Measurements from ENCODE around the gene NDST1. TPM values are rescaled to one million over a fixed set of nuclear protein-coding genes. Genes with fewer than 3 reads are reported as not detected.
A peak's percentile ranks its signal among the peaks of the same experiment; 100 is the strongest.

Gene NDST1
- polyA plus RNA-seq, 1 donor (not counting 4 experiments of a cell fraction or from before 2014, with no cell fraction given), result 24.9 TPM

DNA sequence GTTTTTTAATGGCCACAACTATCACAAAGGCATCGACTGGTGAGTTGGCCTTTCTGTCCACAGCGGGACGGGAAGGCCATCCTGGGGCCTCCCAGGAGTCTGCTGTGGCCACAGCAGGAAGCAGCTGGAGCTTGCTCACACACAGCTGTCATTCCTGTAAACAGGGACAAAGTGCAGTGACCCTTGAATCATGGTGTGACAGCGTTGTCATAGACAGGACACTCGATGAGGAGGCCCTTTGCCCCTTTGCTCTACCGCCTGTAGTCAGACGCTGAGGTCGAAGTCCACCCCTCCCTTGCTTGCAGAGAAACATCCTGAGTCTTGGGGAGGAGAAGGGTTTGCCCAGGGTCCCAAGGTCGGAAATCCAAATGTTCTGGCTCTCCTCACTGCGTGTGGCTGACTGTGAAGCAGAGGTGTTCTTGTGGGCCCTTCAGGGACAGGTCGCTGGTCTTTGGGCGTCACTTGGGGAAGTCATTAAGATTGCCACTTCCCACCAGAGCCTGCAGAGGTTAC lies 35.1 kb downstream of the NDST1 start:
- Histone ChIP-seq H3K27me3 (ENCODE audit: control insufficient read depth, extremely low read depth, insufficient read depth, low read length) (no peaks in the 10 kb centered on the region), H3K4me2 (ENCODE audit: control insufficient read depth, extremely low read depth, insufficient read depth, low read depth, low read length) (no peak overlapping the region), H4K20me1 (ENCODE audit: control insufficient read depth, extremely low read depth, insufficient read depth, low read length) (no peaks in the 10 kb centered on the region), H3K79me2 (ENCODE audit: control insufficient read depth, insufficient read depth, low read length) (no peaks in the 10 kb centered on the region), H3K4me3 (ENCODE audit: control insufficient read depth in 2 of 3, extremely low read depth in 1 of 3, insufficient read depth in 2 of 3, low read depth in 1 of 3, low read length in 3 of 3) (no peak overlapping the region), H3K27ac (ENCODE audit: control insufficient read depth, insufficient read depth, low read length) (no peak overlapping the region), H2AFZ (ENCODE audit: control insufficient read depth, low read length) (no peak overlapping the region), H3K9me1 (ENCODE audit: control insufficient read depth, extremely low read depth, insufficient read depth, low read length) (no peaks in the 10 kb centered on the region), H3K9ac (ENCODE audit: control insufficient read depth, extremely low read depth, insufficient read depth, low read length) (no peak overlapping the region), H3K9me3 (ENCODE audit: control insufficient read depth, low read depth, low read length) (no peaks in the 10 kb centered on the region), H3K36me3 (ENCODE audit: control insufficient read depth in 2 of 2, extremely low read depth in 1 of 2, insufficient read depth in 2 of 2, low read length in 2 of 2) (peaks cover 52 to 60% of the 10 kb centered on the region in 2 experiments), H3K4me1 (ENCODE audit: control insufficient read depth, extremely low read depth, insufficient read depth, low read length) (peaks cover 23% of the 10 kb centered on the region)
- TF ChIP-seq CTCF (optimal IDR thresholded peaks at IDR 0.05 in 1 of 3, IDR thresholded peaks at IDR 0.05 in 1 of 3, conservative IDR thresholded peaks at IDR 0.05 in 1 of 3; ENCODE audit: extremely low read depth in 1 of 3, insufficient read depth in 2 of 3, low read length in 3 of 3) (no peak), EZH2 (IDR thresholded peaks at IDR 0.05; ENCODE audit: low read length) (no peak)
- DNase-seq (ENCODE audit: low read depth, low spot score) (no peak), FAIRE-seq (no peak)
- dilution Hi-C loops (cut with MboI; ENCODE audit: extremely low pct_ligation_motif_present, low sequenced_read_pairs), result no loop called here

- Histone ChIP-seq H3K9ac (ENCODE audit: control insufficient read depth, extremely low read depth, insufficient read depth, low read length) (no peak overlapping the region), H3K79me2 (ENCODE audit: control insufficient read depth, insufficient read depth, low read length) (no peaks in the 10 kb centered on the region), H3K27me3 (ENCODE audit: control insufficient read depth, extremely low read depth, insufficient read depth, low read length) (no peaks in the 10 kb centered on the region), H3K9me1 (ENCODE audit: control insufficient read depth, extremely low read depth, insufficient read depth, low read length) (no peaks in the 10 kb centered on the region), H3K4me2 (ENCODE audit: control insufficient read depth, extremely low read depth, insufficient read depth, low read depth, low read length) (no peak overlapping the region), H4K20me1 (ENCODE audit: control insufficient read depth, extremely low read depth, insufficient read depth, low read length) (no peaks in the 10 kb centered on the region), H3K9me3 (ENCODE audit: control insufficient read depth, low read depth, low read length) (no peaks in the 10 kb centered on the region), H2AFZ (ENCODE audit: control insufficient read depth, low read length) (no peak overlapping the region), H3K4me1 (ENCODE audit: control insufficient read depth, extremely low read depth, insufficient read depth, low read length) (peaks cover 23% of the 10 kb centered on the region), H3K36me3 (ENCODE audit: control insufficient read depth in 2 of 2, extremely low read depth in 1 of 2, insufficient read depth in 2 of 2, low read length in 2 of 2) (peaks cover 51 to 57% of the 10 kb centered on the region in 2 experiments), H3K4me3 (ENCODE audit: control insufficient read depth in 2 of 3, extremely low read depth in 1 of 3, insufficient read depth in 2 of 3, low read depth in 1 of 3, low read length in 3 of 3) (no peak overlapping the region), H3K27ac (ENCODE audit: control insufficient read depth, insufficient read depth, low read length) (no peak overlapping the region)
- TF ChIP-seq CTCF (optimal IDR thresholded peaks at IDR 0.05 in 1 of 3, IDR thresholded peaks at IDR 0.05 in 1 of 3, conservative IDR thresholded peaks at IDR 0.05 in 1 of 3; ENCODE audit: extremely low read depth in 1 of 3, insufficient read depth in 2 of 3, low read length in 3 of 3) (peak; percentile 86 to 90 (median 90)), EZH2 (IDR thresholded peaks at IDR 0.05; ENCODE audit: low read length) (no peak)
- no peak for FAIRE-seq
- dilution Hi-C loops (cut with MboI; ENCODE audit: extremely low pct_ligation_motif_present, low sequenced_read_pairs), result no loop called here
- no peak for DNase-seq (ENCODE audit: low read depth, low spot score)
Measured at GRCh38 chr5:150544611-150545219, 36.8 kb downstream of the NDST1 start.
